ENCODE measurements around the gene ZACN.

DNA sequence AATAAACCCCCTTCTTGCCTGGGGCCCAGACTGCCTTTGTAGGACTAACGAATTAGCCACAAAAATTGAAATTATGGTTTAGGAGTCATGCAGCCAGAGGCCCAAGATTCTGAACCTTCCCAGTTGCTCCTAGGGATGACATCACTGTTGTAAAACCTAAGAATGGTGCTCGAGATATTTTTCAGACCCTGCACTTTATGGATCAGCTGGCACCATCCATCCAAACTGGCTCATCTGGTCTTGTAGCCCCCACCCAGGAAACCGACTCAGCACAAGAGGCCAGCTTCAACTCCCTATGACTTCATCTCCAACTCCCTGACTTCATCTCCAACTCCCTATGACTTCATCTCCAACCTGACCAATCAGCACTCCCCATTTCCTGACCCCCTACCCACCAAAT, 40.9 kb upstream of the ZACN start:
- TF ChIP-seq, protein P1, sequence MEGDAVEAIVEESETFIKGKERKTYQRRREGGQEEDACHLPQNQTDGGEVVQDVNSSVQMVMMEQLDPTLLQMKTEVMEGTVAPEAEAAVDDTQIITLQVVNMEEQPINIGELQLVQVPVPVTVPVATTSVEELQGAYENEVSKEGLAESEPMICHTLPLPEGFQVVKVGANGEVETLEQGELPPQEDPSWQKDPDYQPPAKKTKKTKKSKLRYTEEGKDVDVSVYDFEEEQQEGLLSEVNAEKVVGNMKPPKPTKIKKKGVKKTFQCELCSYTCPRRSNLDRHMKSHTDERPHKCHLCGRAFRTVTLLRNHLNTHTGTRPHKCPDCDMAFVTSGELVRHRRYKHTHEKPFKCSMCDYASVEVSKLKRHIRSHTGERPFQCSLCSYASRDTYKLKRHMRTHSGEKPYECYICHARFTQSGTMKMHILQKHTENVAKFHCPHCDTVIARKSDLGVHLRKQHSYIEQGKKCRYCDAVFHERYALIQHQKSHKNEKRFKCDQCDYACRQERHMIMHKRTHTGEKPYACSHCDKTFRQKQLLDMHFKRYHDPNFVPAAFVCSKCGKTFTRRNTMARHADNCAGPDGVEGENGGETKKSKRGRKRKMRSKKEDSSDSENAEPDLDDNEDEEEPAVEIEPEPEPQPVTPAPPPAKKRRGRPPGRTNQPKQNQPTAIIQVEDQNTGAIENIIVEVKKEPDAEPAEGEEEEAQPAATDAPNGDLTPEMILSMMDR (IDR thresholded peaks at IDR 0.05 in 8 of 11, conservative IDR thresholded peaks at IDR 0.05 in 3 of 11), result no peak
- no peak for TF ChIP-seq POLR2A (IDR thresholded peaks at IDR 0.05)
